Gastroesophageal sphincter (tissue), 3 donors: ENCODE results near the gene DCLK1.

Source experiments
- POLR2A ChIP-seq, 2 donors: fragments of 450-650 bp; IDR thresholded peaks; one replicate each; pipeline ENCODE4 v1.6.1; 2017; ENCODE audit warnings: antibody characterized with exemption in 2 of 2, mild to moderate bottlenecking in 2 of 2, moderate library complexity in 1 of 2
- POLR2AphosphoS5 ChIP-seq: sonication (generic); formaldehyde crosslinking; IDR thresholded peaks from one replicate; pipeline ENCODE4 v1.6.1; 2017; ENCODE audit warnings: antibody characterized with exemption
- TF ChIP-seq, protein P1 (sequence below), 4 experiments: fragments of 200-600 bp in 2 of 4; fragments of 450-650 bp in 2 of 4; sonication (generic) in 1 of 4; IDR thresholded peaks; one replicate each; pipeline ENCODE4 v1.5.1; 2017 to 2019; ENCODE audit warnings: antibody characterized with exemption in 4 of 4, mild to moderate bottlenecking in 2 of 4, moderate library complexity in 2 of 4

DNA sequence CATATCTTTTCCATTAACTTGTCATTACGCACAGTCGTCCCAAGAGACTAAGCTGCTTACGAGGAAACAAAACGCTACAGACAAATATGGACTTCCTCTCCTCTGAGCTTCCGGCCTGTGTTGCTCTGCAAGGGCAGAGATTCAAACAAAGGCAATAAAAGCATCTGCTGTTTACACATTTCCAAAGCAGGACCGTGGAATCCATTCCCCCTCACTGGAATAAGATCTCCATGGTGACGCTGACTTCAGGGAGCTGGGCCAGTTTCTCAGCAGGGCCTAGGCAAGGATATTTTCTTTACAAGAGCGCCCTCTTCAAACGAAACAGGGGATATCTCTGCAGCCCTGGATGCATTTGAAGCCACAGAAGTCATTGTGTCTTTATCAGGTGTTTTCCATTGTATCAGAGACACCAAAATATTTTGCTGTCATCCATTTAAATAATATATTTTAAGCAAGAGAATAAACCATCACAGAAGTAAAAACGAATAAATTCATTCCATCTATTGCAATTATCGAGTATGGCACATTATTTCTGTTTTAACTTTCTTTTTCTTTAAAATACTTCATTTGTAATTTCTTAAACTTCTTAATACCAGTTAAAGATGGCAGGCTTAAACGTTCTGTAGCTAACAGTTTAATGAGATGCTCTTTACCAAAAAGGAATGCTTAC lies 177.5 kb downstream of the DCLK1 start:
- TF ChIP-seq POLR2AphosphoS5 = peak; percentile 70
- TF ChIP-seq, protein P1, sequence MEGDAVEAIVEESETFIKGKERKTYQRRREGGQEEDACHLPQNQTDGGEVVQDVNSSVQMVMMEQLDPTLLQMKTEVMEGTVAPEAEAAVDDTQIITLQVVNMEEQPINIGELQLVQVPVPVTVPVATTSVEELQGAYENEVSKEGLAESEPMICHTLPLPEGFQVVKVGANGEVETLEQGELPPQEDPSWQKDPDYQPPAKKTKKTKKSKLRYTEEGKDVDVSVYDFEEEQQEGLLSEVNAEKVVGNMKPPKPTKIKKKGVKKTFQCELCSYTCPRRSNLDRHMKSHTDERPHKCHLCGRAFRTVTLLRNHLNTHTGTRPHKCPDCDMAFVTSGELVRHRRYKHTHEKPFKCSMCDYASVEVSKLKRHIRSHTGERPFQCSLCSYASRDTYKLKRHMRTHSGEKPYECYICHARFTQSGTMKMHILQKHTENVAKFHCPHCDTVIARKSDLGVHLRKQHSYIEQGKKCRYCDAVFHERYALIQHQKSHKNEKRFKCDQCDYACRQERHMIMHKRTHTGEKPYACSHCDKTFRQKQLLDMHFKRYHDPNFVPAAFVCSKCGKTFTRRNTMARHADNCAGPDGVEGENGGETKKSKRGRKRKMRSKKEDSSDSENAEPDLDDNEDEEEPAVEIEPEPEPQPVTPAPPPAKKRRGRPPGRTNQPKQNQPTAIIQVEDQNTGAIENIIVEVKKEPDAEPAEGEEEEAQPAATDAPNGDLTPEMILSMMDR (IDR thresholded peaks at IDR 0.05) = peak; percentile 37 to 76 (median 72)
- no peak for TF ChIP-seq POLR2A (IDR thresholded peaks at IDR 0.05)
